Kidney epithelial cell (primary cell): ENCODE measurements around the gene WSCD1. TPM values are rescaled to one million over a fixed set of nuclear protein-coding genes. Genes with fewer than 3 reads are reported as not detected.

Experiments
- DNase-seq: peaks from one replicate; pipeline ENCODE4 v3.0.0-alpha.2; 2010; ENCODE audit warnings: low read depth
- H3K27me3 ChIP-seq: 2 replicates; pipeline ENCODE4 v1.6.0; 2011; ENCODE audit warnings: low read length; ENCODE audit not compliant: control insufficient read depth, insufficient read depth
- H3K36me3 ChIP-seq: 2 replicates; pipeline ENCODE4 v1.5.1; 2011; ENCODE audit warnings: low read length; ENCODE audit not compliant: control insufficient read depth, insufficient read depth
- H3K4me3 ChIP-seq: 2 replicates; pipeline ENCODE4 v1.5.1; 2011; ENCODE audit warnings: low read depth, mild to moderate bottlenecking, control low read depth, low read length
- total RNA-seq: library from RNA; depleted of rRNA; stranded (reverse); fragments of >200 nt; gene quantifications from 2 replicates; pipeline ENCODE4 v1.2.3, GENCODE V29; 2015
- TF ChIP-seq, protein P1 (sequence below): IDR thresholded peaks from 2 replicates; pipeline ENCODE4 v1.5.1; 2011; ENCODE audit warnings: mild to moderate bottlenecking, moderate library complexity, low read length, control low read depth, inconsistent platforms; ENCODE audit not compliant: insufficient read depth, poor library complexity, severe bottlenecking

The WSCD1 gene
- total RNA-seq, 1 donor from 2014 or later: 21.4 TPM

GRCh38 chr17:6096201-6097004, 26.2 kb downstream of the WSCD1 start:
- Histone ChIP-seq H3K36me3 (no peaks in the 10 kb centered on the region), H3K27me3 (no peaks in the 10 kb centered on the region), H3K4me3 (no peak overlapping the region)
- no peak for DNase-seq
- TF ChIP-seq, protein P1, sequence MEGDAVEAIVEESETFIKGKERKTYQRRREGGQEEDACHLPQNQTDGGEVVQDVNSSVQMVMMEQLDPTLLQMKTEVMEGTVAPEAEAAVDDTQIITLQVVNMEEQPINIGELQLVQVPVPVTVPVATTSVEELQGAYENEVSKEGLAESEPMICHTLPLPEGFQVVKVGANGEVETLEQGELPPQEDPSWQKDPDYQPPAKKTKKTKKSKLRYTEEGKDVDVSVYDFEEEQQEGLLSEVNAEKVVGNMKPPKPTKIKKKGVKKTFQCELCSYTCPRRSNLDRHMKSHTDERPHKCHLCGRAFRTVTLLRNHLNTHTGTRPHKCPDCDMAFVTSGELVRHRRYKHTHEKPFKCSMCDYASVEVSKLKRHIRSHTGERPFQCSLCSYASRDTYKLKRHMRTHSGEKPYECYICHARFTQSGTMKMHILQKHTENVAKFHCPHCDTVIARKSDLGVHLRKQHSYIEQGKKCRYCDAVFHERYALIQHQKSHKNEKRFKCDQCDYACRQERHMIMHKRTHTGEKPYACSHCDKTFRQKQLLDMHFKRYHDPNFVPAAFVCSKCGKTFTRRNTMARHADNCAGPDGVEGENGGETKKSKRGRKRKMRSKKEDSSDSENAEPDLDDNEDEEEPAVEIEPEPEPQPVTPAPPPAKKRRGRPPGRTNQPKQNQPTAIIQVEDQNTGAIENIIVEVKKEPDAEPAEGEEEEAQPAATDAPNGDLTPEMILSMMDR: no peak

- no peak overlapping the region for H3K4me3 ChIP-seq
- DNase-seq: no peak
- no peaks in the 10 kb centered on the region for H3K36me3 ChIP-seq
- TF ChIP-seq, protein P1: no peak
- H3K27me3 ChIP-seq: no peaks in the 10 kb centered on the region
Observed at GRCh38 chr17:6097005-6097279, 26.8 kb downstream of the WSCD1 start.

DNA sequence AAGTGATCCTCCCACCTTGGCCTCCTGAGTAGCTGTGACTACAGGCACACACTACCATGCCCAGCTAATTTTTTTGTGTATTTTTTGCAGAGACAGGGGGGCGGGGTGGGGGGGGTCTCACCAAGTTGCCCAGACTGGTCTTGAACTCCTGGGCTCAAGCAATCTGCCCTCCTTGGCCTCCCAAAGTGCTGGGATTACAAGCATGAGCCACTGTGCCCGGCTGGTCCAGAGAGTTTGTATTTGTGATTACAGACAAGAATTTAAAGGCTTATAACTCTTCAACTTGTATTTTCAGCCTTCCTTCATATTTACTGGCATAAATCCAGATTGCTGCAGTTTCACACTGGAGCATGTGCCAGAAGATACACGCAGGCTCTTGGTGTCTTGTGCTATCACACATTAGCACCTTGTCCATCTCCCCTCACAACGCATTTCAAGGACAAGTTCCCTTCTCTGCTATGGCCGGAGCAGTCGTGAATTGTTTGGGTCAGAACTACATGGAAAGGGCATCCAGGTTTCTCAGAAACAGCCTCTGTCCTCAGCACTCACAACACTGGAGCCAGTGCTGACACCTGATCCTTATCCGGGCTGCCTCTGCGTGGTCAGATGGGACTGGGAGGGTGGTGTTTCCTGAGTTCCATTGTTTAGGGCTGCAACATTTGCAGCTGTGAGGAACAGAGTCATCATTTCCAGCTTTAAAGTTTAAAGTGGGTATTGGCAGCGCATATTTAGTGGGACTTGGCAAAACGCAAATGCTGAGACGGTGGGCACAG, 28.1 kb downstream of the WSCD1 start:
- DNase-seq: no peak
- TF ChIP-seq, protein P1: no peak
- H3K27me3 ChIP-seq: no peaks in the 10 kb centered on the region

DNA sequence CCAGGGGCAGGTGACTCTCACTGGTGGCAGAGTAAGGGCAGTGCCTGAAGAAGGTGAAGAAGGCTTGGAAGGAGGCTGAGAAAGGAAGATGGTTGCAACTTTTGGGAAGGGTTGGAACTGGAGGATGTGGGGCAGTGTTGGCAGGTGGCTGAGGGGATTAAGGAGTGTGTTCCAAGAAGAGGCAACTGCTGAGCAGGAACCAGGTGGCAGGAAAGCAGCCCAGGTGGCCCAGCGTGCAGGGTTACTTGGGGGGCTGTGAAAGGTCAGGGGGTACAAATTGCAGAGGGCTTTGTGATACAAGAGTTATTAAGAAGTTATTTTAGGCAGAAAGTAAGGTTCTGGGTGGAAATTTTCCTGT, 28.6 kb downstream of the WSCD1 start:
- Histone ChIP-seq H3K4me3 (no peak overlapping the region), H3K36me3 (no peaks in the 10 kb centered on the region), H3K27me3 (no peaks in the 10 kb centered on the region)
- no peak for DNase-seq
- TF ChIP-seq, protein P1: no peak

More for the DNA sequence above, 28.1 kb downstream of the WSCD1 start:
- H3K4me3 ChIP-seq: no peak overlapping the region
- no peaks in the 10 kb centered on the region for H3K36me3 ChIP-seq

DNA sequence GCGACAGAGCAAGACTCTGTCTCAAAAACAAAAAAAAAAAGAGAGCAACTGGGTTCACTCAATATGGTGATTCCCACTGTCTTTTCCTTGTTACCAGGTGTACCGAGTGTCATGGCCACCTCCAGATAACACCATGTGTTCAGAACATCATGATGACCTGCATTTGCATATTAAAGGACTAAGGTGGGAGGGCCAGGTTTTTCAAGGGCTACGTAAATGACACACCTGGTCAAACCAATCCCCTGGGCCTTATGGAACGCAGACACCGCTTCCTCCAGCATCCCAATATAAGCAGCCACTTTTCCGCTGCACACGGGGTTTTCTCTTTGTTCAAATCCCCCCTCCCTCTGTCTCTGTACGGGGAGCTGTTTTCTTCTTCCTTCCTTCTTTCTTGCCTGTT, 29.3 kb downstream of the WSCD1 start:
- H3K36me3 ChIP-seq: no peaks in the 10 kb centered on the region
- no peak for DNase-seq
- H3K4me3 ChIP-seq: no peak overlapping the region
- TF ChIP-seq, protein P1: no peak
- no peaks in the 10 kb centered on the region for H3K27me3 ChIP-seq

GRCh38 chr17:6100146-6100545, 30.0 kb downstream of the WSCD1 start:
- no peak for DNase-seq
- Histone ChIP-seq H3K4me3 (no peak overlapping the region), H3K27me3 (no peaks in the 10 kb centered on the region), H3K36me3 (no peaks in the 10 kb centered on the region)
- TF ChIP-seq, protein P1: no peak
